DOHH2 (cell line): ENCODE results near the gene SEC63.

ENCODE experiments used
- H3F3A ChIP-seq: fragments of 200-600 bp; sonication (generic), shearing (Covaris generic); 2 replicates; pipeline ENCODE4 v1.6.0; 2016; ENCODE audit warnings: antibody characterized with exemption, mild to moderate bottlenecking; ENCODE audit not compliant: control insufficient read depth, insufficient read depth
- H3K27ac ChIP-seq: fragments of 200-600 bp; sonication (generic); 2 replicates; pipeline ENCODE4 v1.5.1; 2014; ENCODE audit warnings: low read depth, mild to moderate bottlenecking, low read length, moderate library complexity
- H3K27me3 ChIP-seq: fragments of 200-600 bp; sonication (generic); 2 replicates; pipeline ENCODE4 v1.6.1; 2014; ENCODE audit warnings: mild to moderate bottlenecking, low read length, mixed read lengths; ENCODE audit not compliant: control insufficient read depth
- H3K36me3 ChIP-seq: fragments of 200-600 bp; sonication (generic); 2 replicates; pipeline ENCODE4 v1.6.1; 2014; ENCODE audit warnings: mild to moderate bottlenecking, low read length, moderate library complexity, mixed read lengths; ENCODE audit not compliant: control insufficient read depth
- H3K4me1 ChIP-seq: fragments of 200-600 bp; sonication (generic); 2 replicates; pipeline ENCODE4 v1.6.1; 2014; ENCODE audit warnings: mild to moderate bottlenecking, low read length, mixed read lengths; ENCODE audit not compliant: control insufficient read depth
- H3K4me2 ChIP-seq: fragments of 200-600 bp; sonication (generic); 2 replicates; pipeline ENCODE4 v1.6.0; 2014; ENCODE audit warnings: mild to moderate bottlenecking, low read length, moderate library complexity
- H3K4me3 ChIP-seq: fragments of 200-600 bp; sonication (generic); 2 replicates; pipeline ENCODE4 v1.5.1; 2014; ENCODE audit warnings: mild to moderate bottlenecking, low read length, mixed read lengths
- H3K79me2 ChIP-seq: fragments of 200-600 bp; sonication (generic); 2 replicates; pipeline ENCODE4 v1.6.1; 2014; ENCODE audit warnings: mild to moderate bottlenecking, low read length, mixed read lengths; ENCODE audit not compliant: control insufficient read depth
- H3K9me2 ChIP-seq: fragments of 200-600 bp; sonication (generic); replicated peaks from 2 replicates; pipeline ENCODE4 v1.6.1; 2014; ENCODE audit warnings: mild to moderate bottlenecking, low read length, mixed read lengths; ENCODE audit not compliant: control insufficient read depth
- H3K9me3 ChIP-seq: fragments of 200-600 bp; sonication (generic); 2 replicates; pipeline ENCODE4 v1.6.1; 2014; ENCODE audit warnings: antibody characterized with exemption, low read length, mixed read lengths; ENCODE audit not compliant: control insufficient read depth, insufficient read depth
- H4K20me1 ChIP-seq: fragments of 200-600 bp; sonication (generic); 2 replicates; pipeline ENCODE4 v1.6.0; 2014; ENCODE audit warnings: low read depth, mild to moderate bottlenecking, antibody characterized with exemption, low read length, moderate library complexity; ENCODE audit not compliant: control insufficient read depth, insufficient read depth
- EZH2phosphoT487 ChIP-seq: fragments of 200-600 bp; sonication (generic); IDR thresholded peaks from 2 replicates; pipeline ENCODE4 v1.6.1; 2017; ENCODE audit warnings: borderline replicate concordance, mild to moderate bottlenecking, antibody characterized with exemption, low read length, moderate library complexity, mixed read lengths
- TF ChIP-seq, protein P1 (sequence below): fragments of 200-600 bp; sonication (generic); IDR thresholded peaks from one replicate; pipeline ENCODE4 v1.5.1; 2014; ENCODE audit warnings: antibody characterized with exemption, mild to moderate bottlenecking, low read depth, low read length; ENCODE audit not compliant: poor library complexity, severe bottlenecking

The SEC63 gene

DNA sequence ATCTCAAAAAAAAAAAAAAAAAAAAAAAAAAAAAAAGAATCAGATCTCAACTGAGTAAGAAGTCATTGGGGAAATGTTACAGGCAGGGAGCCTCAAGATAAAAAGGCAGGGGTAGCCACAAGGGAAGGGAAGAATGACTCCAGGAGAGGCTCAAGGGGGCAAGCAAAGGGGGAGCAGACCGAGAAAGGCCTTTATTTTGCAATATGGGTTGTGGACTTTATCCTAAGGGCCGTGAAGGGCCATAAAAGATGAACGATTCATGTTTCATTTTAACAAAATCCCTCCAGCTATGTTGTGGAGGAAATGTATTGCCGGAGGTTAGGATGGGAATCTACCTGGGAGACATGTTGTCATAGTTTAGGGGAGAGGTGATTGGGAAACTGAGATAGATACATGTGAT, 25.8 kb upstream of the SEC63 start:
- H3K27ac ChIP-seq = no peak overlapping the region
- H3K9me2 ChIP-seq = no peaks in the 10 kb centered on the region
- H3K9me3 ChIP-seq = no peaks in the 10 kb centered on the region
- no peaks in the 10 kb centered on the region for H3F3A ChIP-seq
- no peaks in the 10 kb centered on the region for H3K27me3 ChIP-seq
- no peaks in the 10 kb centered on the region for H3K36me3 ChIP-seq
- no peaks in the 10 kb centered on the region for H3K4me1 ChIP-seq
- TF ChIP-seq, protein P1, sequence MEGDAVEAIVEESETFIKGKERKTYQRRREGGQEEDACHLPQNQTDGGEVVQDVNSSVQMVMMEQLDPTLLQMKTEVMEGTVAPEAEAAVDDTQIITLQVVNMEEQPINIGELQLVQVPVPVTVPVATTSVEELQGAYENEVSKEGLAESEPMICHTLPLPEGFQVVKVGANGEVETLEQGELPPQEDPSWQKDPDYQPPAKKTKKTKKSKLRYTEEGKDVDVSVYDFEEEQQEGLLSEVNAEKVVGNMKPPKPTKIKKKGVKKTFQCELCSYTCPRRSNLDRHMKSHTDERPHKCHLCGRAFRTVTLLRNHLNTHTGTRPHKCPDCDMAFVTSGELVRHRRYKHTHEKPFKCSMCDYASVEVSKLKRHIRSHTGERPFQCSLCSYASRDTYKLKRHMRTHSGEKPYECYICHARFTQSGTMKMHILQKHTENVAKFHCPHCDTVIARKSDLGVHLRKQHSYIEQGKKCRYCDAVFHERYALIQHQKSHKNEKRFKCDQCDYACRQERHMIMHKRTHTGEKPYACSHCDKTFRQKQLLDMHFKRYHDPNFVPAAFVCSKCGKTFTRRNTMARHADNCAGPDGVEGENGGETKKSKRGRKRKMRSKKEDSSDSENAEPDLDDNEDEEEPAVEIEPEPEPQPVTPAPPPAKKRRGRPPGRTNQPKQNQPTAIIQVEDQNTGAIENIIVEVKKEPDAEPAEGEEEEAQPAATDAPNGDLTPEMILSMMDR = no peak
- TF ChIP-seq EZH2phosphoT487 = no peak
- H3K4me3 ChIP-seq = no peak overlapping the region
- H3K79me2 ChIP-seq = no peaks in the 10 kb centered on the region
- no peaks in the 10 kb centered on the region for H4K20me1 ChIP-seq
- no peak overlapping the region for H3K4me2 ChIP-seq

DNA sequence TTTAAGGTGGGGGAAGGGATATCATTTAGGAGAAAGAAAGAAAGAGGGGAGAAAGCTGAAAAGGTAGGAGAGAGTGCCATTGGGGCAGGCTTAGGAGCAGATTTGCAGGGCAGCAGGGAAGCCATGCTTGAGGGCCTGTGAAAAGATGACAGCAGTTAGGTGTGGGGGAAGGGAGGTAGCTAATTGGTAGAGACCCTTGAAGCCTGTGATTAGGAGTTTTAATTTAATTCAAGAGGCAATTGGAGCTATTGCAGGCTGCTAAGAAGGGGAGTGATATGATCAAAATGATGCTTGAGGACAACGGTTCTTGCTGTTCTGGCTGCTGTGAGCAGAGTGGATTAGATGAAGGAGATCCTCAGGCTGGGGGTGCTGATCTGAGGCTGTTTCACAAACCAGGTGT, 24.5 kb upstream of the SEC63 start:
- Histone ChIP-seq H3K27ac (no peak overlapping the region), H3K4me1 (no peaks in the 10 kb centered on the region), H3K4me2 (no peak overlapping the region), H4K20me1 (no peaks in the 10 kb centered on the region), H3K9me2 (no peaks in the 10 kb centered on the region), H3F3A (no peaks in the 10 kb centered on the region), H3K79me2 (no peaks in the 10 kb centered on the region), H3K36me3 (no peaks in the 10 kb centered on the region), H3K4me3 (no peak overlapping the region), H3K9me3 (no peaks in the 10 kb centered on the region), H3K27me3 (no peaks in the 10 kb centered on the region)
- no peak for TF ChIP-seq EZH2phosphoT487
- TF ChIP-seq, protein P1 = no peak

DNA sequence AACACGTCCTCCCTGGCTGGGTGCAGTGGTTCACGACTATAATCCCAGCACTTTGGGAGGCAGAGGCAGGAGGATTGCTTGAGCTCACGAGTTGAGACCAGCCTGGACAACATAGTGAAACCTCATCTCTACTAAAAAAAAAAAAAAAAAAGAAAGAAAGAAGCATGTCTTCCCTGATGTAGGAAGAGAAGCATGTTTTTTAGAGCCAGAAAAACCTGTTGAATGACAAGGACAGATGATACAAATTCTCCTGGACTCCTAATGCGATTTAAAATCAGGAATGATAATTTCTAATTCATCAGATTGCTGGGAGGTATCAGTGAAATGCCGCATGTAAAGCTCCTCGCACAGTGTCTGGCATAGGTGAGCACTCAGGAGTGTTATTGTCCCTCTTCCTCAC, 23.7 kb upstream of the SEC63 start:
- Histone ChIP-seq H4K20me1 (no peaks in the 10 kb centered on the region), H3K4me1 (no peaks in the 10 kb centered on the region), H3K4me2 (no peak overlapping the region), H3K27ac (no peak overlapping the region), H3K36me3 (no peaks in the 10 kb centered on the region), H3K9me3 (no peaks in the 10 kb centered on the region), H3K4me3 (no peak overlapping the region), H3K27me3 (no peaks in the 10 kb centered on the region), H3K79me2 (no peaks in the 10 kb centered on the region), H3F3A (no peaks in the 10 kb centered on the region), H3K9me2 (no peaks in the 10 kb centered on the region)
- TF ChIP-seq EZH2phosphoT487 = no peak
- TF ChIP-seq, protein P1 = no peak

DNA sequence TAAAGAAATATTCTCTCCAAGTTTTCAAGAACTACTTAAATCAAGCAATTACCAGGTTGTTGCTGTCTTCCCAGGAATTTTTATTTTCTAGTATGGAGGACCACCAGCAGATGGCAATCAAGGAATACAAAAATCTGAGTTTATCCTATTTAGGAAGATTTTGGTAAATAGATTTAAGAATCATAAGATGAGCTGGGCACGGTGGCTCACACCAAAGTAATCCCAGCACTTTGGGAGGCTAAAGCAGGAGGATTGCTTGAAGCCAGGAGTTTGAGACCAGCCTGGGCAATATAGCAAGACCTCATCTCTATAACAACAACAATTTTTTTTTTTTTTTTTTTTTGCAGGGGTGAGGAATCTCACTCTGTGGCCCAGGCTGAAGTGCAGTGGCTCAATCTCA, 19.3 kb upstream of the SEC63 start:
- H3F3A ChIP-seq = no peaks in the 10 kb centered on the region
- H4K20me1 ChIP-seq = no peaks in the 10 kb centered on the region
- H3K4me1 ChIP-seq = no peaks in the 10 kb centered on the region
- no peaks in the 10 kb centered on the region for H3K36me3 ChIP-seq
- H3K27ac ChIP-seq = no peak overlapping the region
- no peak overlapping the region for H3K4me2 ChIP-seq
- no peaks in the 10 kb centered on the region for H3K79me2 ChIP-seq
- TF ChIP-seq, protein P1 = peak; percentile 24
- no peak for TF ChIP-seq EZH2phosphoT487
- no peak overlapping the region for H3K4me3 ChIP-seq
- H3K27me3 ChIP-seq = no peaks in the 10 kb centered on the region
- H3K9me3 ChIP-seq = no peaks in the 10 kb centered on the region
- no peaks in the 10 kb centered on the region for H3K9me2 ChIP-seq
